ENCODE measurements around the gene ATAD1. TPM values are rescaled to one million over a fixed set of nuclear protein-coding genes. Genes with fewer than 3 reads are reported as not detected.

Gene ATAD1
- total and polyA plus RNA-seq, 2 of the 4 experiments (the other 2 are of a cell fraction): 12.7 to 21.9 TPM

- in situ Hi-C loops (cut with MboI; ENCODE audit: low sequenced_read_pairs) (no loop called here), intact Hi-C loops (cut with micrococcal nuclease) (no loop called here), dilution Hi-C loops (cut with HindIII; ENCODE audit: low sequenced_read_pairs, unreplicated experiment) (no loop called here)
- no TSS peak for BruUV-seq (replicated peaks)
- Histone ChIP-seq H4K8ac (ENCODE audit: low read depth in 2 of 2, low read length in 2 of 2) (no peak overlapping the region), H3K27me3 (ENCODE audit: control insufficient read depth, insufficient read depth, low read length) (no peaks in the 10 kb centered on the region), H2AK5ac (ENCODE audit: low read depth, low read length) (no peak overlapping the region), H3K4me3 (ENCODE audit: insufficient read depth, low read depth, low read length) (no peak overlapping the region), H2BK15ac (ENCODE audit: low read depth, low read length) (no peak overlapping the region), H3K9me1 (ENCODE audit: insufficient read depth, low read length) (no peaks in the 10 kb centered on the region), H2AFZ (replicated peaks; ENCODE audit: low read length, poor library complexity) (no peak overlapping the region), H4K20me1 (ENCODE audit: insufficient read depth, low read length) (peaks cover 3% of the 10 kb centered on the region; the same call in 1 of the 2 replicates), H3K4me2 (ENCODE audit: low read depth, low read length) (no peak overlapping the region), H3K9me3 (ENCODE audit: control insufficient read depth, insufficient read depth, low read length) (peaks cover 4% of the 10 kb centered on the region; the same call in 1 of the 2 replicates), H2BK120ac (ENCODE audit: low read depth, low read length) (no peak overlapping the region), H3K18ac (ENCODE audit: low read depth, low read length) (no peak overlapping the region), H2BK5ac (ENCODE audit: low read depth, low read length, poor library complexity, severe bottlenecking) (no peak overlapping the region), H4K5ac (ENCODE audit: low read depth, low read length) (no peak overlapping the region), H3K27ac (ENCODE audit: insufficient read depth, low read length) (no peak overlapping the region), H3K4ac (ENCODE audit: low read depth, low read length) (no peak overlapping the region), H4K91ac (ENCODE audit: insufficient read depth, low read depth, low read length) (no peak overlapping the region), H3K23ac (ENCODE audit: low read depth, low read length) (no peak overlapping the region), H3K56ac (ENCODE audit: extremely low read depth, insufficient read depth, low read length) (no peak overlapping the region), H3K4me1 (ENCODE audit: control insufficient read depth, insufficient read depth, low read length) (no peaks in the 10 kb centered on the region), H3K36me3 (ENCODE audit: control insufficient read depth, insufficient read depth, low read length) (peaks cover 6% of the 10 kb centered on the region), H3K9ac (ENCODE audit: low read depth, low read length) (no peak overlapping the region), H2AK9ac (replicated peaks; ENCODE audit: low read depth, low read length, poor library complexity) (no peak overlapping the region), H2BK20ac (ENCODE audit: low read depth, low read length) (no peak overlapping the region), H3K14ac (replicated peaks; ENCODE audit: low read depth, low read length) (no peak overlapping the region), H3K79me1 (ENCODE audit: low read depth in 1 of 2, low read length in 2 of 2) (peaks cover 25 to 39% of the 10 kb centered on the region in 2 experiments)
- POLR2A ChIA-PET (ENCODE audit: unreplicated experiment): no interaction called here
- CTCF ChIA-PET: interaction anchor here (0.7 kb wide), 1 partner anchor 96 kb away, joined by 3 read pairs; no protein-coding TSS in a partner anchor
- DNase-seq (no peak), ATAC-seq (ENCODE audit: low read depth) (no peak)
- TF ChIP-seq POLR2A (IDR thresholded peaks at IDR 0.05; ENCODE audit: low read depth, low read length) (no peak), CTCF (conservative IDR thresholded peaks at IDR 0.05; ENCODE audit: low read depth, low read length) (no peak), USF2 (IDR thresholded peaks at IDR 0.05; ENCODE audit: low read depth, low read length) (no peak), CHD1 (IDR thresholded peaks at IDR 0.05; ENCODE audit: low read depth, low read length) (no peak), BHLHE40 (IDR thresholded peaks at IDR 0.05; ENCODE audit: low read depth, low read length) (no peak), MAZ (IDR thresholded peaks at IDR 0.05; ENCODE audit: borderline replicate concordance, low read depth, low read length) (no peak), NFE2L2 (IDR thresholded peaks at IDR 0.05; ENCODE audit: low read depth, low read length) (no peak), MAFK (IDR thresholded peaks at IDR 0.05; ENCODE audit: low read depth, low read length) (no peak), SMC3 (IDR thresholded peaks at IDR 0.05; ENCODE audit: low read depth, low read length) (no peak), MXI1 (IDR thresholded peaks at IDR 0.05; ENCODE audit: borderline replicate concordance, low read depth, low read length) (no peak)
- 100% methylated on average over 2 of the region's 4 CpGs; no CpG with 5 or more reads in 1 of the 2 experiments for WGBS, 2 experiments (ENCODE audit: extremely low coverage in 2 of 2, insufficient read length in 1 of 2)
Observed at GRCh38 chr10:87803328-87803727, 14.7 kb downstream of the ATAD1 start.

Measured in IMR-90 (cell line).